IPS-NIHi7 (cell line): Measurements from ENCODE around the gene NUCKS1.

Source experiments
- DNase-seq: peaks from one replicate; pipeline ENCODE4 v3.0.0; 2012; ENCODE audit warnings: mixed read lengths; ENCODE audit errors: extremely low spot score

Gene NUCKS1

DNA sequence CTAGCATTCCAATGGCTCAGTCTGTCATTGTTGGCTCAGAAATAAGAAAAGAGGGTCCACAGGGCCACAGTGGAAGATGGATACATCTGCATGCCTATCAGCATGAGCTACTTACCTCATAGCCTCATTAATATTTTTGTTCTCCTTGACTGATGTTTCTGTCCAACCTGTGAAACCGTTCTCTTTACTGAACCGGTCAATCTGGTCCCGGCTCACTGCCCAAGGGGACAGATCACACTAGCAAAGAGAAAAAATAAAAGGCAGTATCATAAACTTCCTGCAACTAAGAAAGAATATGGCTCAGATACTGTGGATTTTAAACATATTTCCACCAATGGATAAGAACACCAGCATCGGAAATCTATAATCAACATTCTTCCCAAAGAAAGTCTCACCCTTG is 20.6 kb upstream of the NUCKS1 start:
- DNase-seq = no peak

- no peak for DNase-seq
Measured at GRCh38 chr1:205769641-205770365, 19.8 kb upstream of the NUCKS1 start.

DNA sequence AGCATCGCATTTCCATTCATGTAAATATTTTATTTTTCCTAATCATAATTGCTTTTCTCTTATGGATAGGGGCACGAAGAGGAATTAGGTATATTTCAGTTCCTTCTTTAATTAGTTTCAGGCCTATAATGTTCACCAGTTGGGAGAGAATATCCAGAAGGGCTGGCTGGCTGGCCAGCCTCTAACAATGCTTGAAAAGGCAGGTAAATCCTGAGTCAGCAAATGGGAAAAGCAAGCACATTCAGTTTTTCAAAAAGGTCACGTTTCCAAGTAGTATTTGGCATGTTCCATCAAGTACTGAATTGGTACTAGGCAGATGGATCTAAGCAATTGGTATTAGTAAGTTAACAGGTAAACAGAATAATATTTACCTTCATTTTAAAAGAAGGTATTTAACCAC is 17.3 kb upstream of the NUCKS1 start:
- DNase-seq = no peak

GRCh38 chr1:205766570-205766969 is 16.6 kb upstream of the NUCKS1 start:
- no peak for DNase-seq

- no peak for DNase-seq
Measured at GRCh38 chr1:205766038-205766437, 16.1 kb upstream of the NUCKS1 start.

- no peak for DNase-seq
Measured at GRCh38 chr1:205764578-205764977, 14.6 kb upstream of the NUCKS1 start.

DNA sequence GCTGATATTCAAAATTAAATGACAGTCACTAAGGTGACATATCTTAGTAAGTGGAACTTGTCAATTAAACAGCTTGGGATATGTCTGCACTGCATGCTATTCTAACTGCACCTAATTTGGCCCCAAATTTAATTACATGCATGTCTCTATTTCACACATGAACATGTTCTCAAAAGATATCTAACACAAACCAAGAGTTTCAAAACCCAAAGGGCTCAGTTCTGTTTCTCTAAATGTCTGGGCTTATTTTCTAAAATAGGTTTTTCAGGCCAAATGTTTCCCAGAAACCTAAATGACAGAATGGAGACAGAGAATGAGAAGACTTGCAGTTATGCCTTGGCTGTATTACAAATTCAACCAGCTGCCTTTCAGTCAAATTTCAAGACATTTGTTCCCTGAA is 14.0 kb upstream of the NUCKS1 start:
- no peak for DNase-seq

- no peak for DNase-seq
Measured at GRCh38 chr1:205760606-205761005, 10.6 kb upstream of the NUCKS1 start.

GRCh38 chr1:205756552-205756951 is 6.6 kb upstream of the NUCKS1 start:
- no peak for DNase-seq

- DNase-seq = no peak
Measured at GRCh38 chr1:205754857-205755256, 4.9 kb upstream of the NUCKS1 start.

- DNase-seq = peak; percentile 12
Measured at GRCh38 chr1:205751036-205751651, 1.2 kb upstream of the NUCKS1 start.

GRCh38 chr1:205749234-205750137 is 496 bp downstream of the NUCKS1 start:
- peak; percentile 98 for DNase-seq

- DNase-seq = no peak
Measured at GRCh38 chr1:205748403-205749233, 1.4 kb downstream of the NUCKS1 start.

GRCh38 chr1:205746757-205747412 is 3.1 kb downstream of the NUCKS1 start:
- no peak for DNase-seq

- no peak for DNase-seq
Measured at GRCh38 chr1:205744403-205744802, 5.6 kb downstream of the NUCKS1 start.

DNA sequence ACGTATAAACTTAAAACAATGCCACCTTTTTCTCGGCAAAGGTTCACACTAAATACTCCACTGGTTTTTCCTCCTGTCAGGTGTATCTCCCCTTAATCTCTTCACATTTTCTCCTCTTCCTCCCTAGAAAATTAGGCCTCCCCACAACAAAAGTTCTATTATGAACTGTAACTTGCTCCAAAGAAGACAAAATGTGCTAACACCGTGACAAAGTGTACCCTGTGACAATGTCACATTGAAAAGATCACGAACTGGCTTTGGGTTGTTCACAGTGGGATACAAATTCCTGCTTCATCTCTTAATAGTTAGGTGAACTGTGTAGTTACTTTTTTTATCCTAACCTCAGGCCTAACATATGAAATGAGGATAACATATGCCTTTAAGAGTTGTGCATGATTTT is 6.0 kb downstream of the NUCKS1 start:
- DNase-seq = no peak

DNA sequence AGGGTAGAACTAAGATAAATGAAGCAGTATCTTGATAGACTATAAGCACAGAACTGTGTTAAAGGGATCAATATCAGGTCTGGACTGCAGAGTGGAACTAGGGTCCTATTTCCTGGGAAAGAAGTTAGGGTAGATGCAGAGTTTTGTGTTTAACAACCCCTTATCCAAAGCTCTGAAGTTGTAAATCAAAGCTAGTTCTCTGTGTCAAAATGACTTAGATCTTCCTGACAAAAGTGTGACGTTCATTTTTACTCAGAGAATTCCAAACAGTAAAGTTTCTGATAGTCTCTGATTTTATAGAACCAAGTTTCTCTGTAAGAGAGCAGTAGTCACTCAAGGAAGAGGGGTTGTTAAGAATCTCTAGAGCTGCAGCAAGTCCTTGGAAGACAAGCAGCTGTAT is 8.3 kb downstream of the NUCKS1 start:
- no peak for DNase-seq

GRCh38 chr1:205739348-205740160 is 10.4 kb downstream of the NUCKS1 start:
- no peak for DNase-seq

DNA sequence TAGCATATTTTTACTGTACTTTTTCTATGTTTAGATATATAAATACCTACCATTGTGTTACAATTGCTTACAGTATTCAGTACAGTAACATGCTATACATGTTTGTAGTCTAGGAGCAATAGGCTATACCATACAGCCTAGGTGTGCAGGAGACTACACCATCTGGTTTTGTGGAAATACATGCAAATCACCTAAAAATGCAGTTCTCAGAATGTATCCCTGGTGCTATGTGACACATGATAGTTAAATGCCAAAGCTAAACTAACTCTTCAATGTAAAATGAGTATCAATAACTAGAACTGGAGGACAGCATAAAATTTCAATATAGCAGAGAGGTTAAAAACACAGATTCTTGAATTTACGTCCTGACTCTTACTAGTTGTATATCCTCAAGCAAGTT is 14.8 kb downstream of the NUCKS1 start:
- DNase-seq = no peak

- no peak for DNase-seq
Measured at GRCh38 chr1:205733438-205734175, 16.4 kb downstream of the NUCKS1 start.
